GM23338 (cell line): ENCODE data around the gene TAGAP. TPM values are rescaled to one million over a fixed set of nuclear protein-coding genes. Genes with fewer than 3 reads are reported as not detected.

ENCODE experiments used
- ATAC-seq: fragments of 200-7000 bp; cut with Tn5 transposase; 3 replicates; pipeline ENCODE4 v1.9.1; 2020
- DNase-seq: peaks from one replicate; pipeline ENCODE4 v3.0.0-alpha.2; 2015; ENCODE audit warnings: low spot score
- H2AFZ ChIP-seq: fragments of 200-600 bp; sonication (generic); 2 replicates; pipeline ENCODE4 v1.8.0; 2016; ENCODE audit warnings: antibody characterized with exemption, mild to moderate bottlenecking, moderate library complexity
- H3F3A ChIP-seq: fragments of 200-600 bp; sonication (generic); replicated peaks from 2 replicates; pipeline ENCODE4 v1.8.0; 2017; ENCODE audit warnings: antibody characterized with exemption, mixed run types, low read depth
- H3K27ac ChIP-seq: fragments of 200-600 bp; sonication (generic); 2 replicates; pipeline ENCODE4 v1.6.1; 2016; ENCODE audit warnings: low read depth
- H3K27me3 ChIP-seq: fragments of 200-600 bp; sonication (generic); 2 replicates; pipeline ENCODE4 v1.8.0; 2016; ENCODE audit warnings: mild to moderate bottlenecking, mixed run types, moderate library complexity; ENCODE audit not compliant: insufficient read depth
- H3K36me3 ChIP-seq: fragments of 200-600 bp; sonication (generic); 2 replicates; pipeline ENCODE4 v1.8.0; 2016; ENCODE audit warnings: mild to moderate bottlenecking; ENCODE audit not compliant: insufficient read depth
- H3K4me1 ChIP-seq: fragments of 200-600 bp; sonication (generic); 2 replicates; pipeline ENCODE4 v1.8.0; 2016; ENCODE audit warnings: mild to moderate bottlenecking, moderate library complexity; ENCODE audit not compliant: insufficient read depth
- H3K4me2 ChIP-seq: fragments of 200-600 bp; sonication (generic); 2 replicates; pipeline ENCODE4 v1.7.1; 2017; ENCODE audit warnings: mixed run types
- H3K4me3 ChIP-seq: fragments of 200-600 bp; sonication (generic); 2 replicates; pipeline ENCODE4 v1.6.1; 2016; ENCODE audit warnings: mixed run types
- H3K79me2 ChIP-seq: fragments of 200-600 bp; sonication (generic); replicated peaks from 2 replicates; pipeline ENCODE4 v1.8.0; 2017; ENCODE audit warnings: mild to moderate bottlenecking; ENCODE audit not compliant: insufficient read depth
- H3K9me2 ChIP-seq: fragments of 200-600 bp; sonication (generic); 2 replicates; pipeline ENCODE4 v1.8.0; 2017; ENCODE audit not compliant: insufficient read depth
- H4K20me1 ChIP-seq: fragments of 200-600 bp; sonication (generic); replicated peaks from 2 replicates; pipeline ENCODE4 v1.8.0; 2017; ENCODE audit warnings: mild to moderate bottlenecking; ENCODE audit not compliant: insufficient read depth
- H3K27ac Mint-ChIP-seq: 2 replicates; pipeline ENCODE4 v1.8.0; 2020; ENCODE audit warnings: inconsistent platforms, mild to moderate bottlenecking, moderate library complexity, mixed read lengths
- H3K27me3 Mint-ChIP-seq: 3 replicates; pipeline ENCODE4 v1.8.0; 2022; ENCODE audit warnings: low read depth, mild to moderate bottlenecking, moderate library complexity, mixed read lengths, inconsistent platforms; ENCODE audit not compliant: insufficient read depth, poor library complexity
- H3K36me3 Mint-ChIP-seq: 3 replicates; pipeline ENCODE4 v1.8.0; 2021; ENCODE audit warnings: low read depth, mild to moderate bottlenecking, inconsistent platforms, moderate library complexity, mixed read lengths
- H3K4me1 Mint-ChIP-seq: 3 replicates; pipeline ENCODE4 v1.8.0; 2020; ENCODE audit warnings: mild to moderate bottlenecking, inconsistent platforms, mixed read lengths
- H3K4me3 Mint-ChIP-seq: 3 replicates; pipeline ENCODE4 v1.8.0; 2021; ENCODE audit warnings: moderate library complexity, mild to moderate bottlenecking, inconsistent platforms, mixed read lengths
- H3K9me3 Mint-ChIP-seq: 3 replicates; pipeline ENCODE4 v1.8.0; 2020; ENCODE audit warnings: moderate library complexity, mild to moderate bottlenecking, inconsistent platforms, mixed read lengths
- CREB1 ChIP-seq: fragments of 250-450 bp; sonication (Bioruptor Pico); IDR thresholded peaks from 2 replicates; pipeline ENCODE4 v1.5.0; 2020; ENCODE audit warnings: low read depth, mild to moderate bottlenecking, moderate library complexity
- CTCF ChIP-seq, 2 experiments: fragments of 200-600 bp in 1 of 2; sonication (generic) in 1 of 2; conservative IDR thresholded peaks; 2 replicates each; pipeline versions ENCODE4 v1.5.1 to v1.6.1; 2016 to 2017; ENCODE audit warnings: antibody characterized with exemption in 2 of 2, low read depth in 2 of 2, mild to moderate bottlenecking in 2 of 2, moderate library complexity in 1 of 2
- ETS1 ChIP-seq: IDR thresholded peaks from 2 replicates; pipeline ENCODE4 v1.6.1; 2016; ENCODE audit warnings: antibody characterized with exemption
- EZH2 ChIP-seq: fragments of 200-600 bp; sonication (generic); IDR thresholded peaks from one replicate; pipeline ENCODE4 v1.8.0; 2017; ENCODE audit warnings: antibody characterized with exemption, mild to moderate bottlenecking, low read depth; ENCODE audit not compliant: unreplicated experiment
- JUNB ChIP-seq: IDR thresholded peaks from one replicate; pipeline ENCODE4 v1.6.1; 2016; ENCODE audit warnings: antibody characterized with exemption; ENCODE audit not compliant: unreplicated experiment
- NANOG ChIP-seq: IDR thresholded peaks from 2 replicates; pipeline ENCODE4 v1.6.1; 2016; ENCODE audit warnings: antibody characterized with exemption, borderline replicate concordance
- STAT1 ChIP-seq: IDR thresholded peaks from one replicate; pipeline ENCODE4 v1.6.1; 2016; ENCODE audit warnings: antibody characterized with exemption; ENCODE audit not compliant: unreplicated experiment
- ZNF114 ChIP-seq: fragments of 250-450 bp; sonication (Bioruptor Pico); IDR thresholded peaks from 2 replicates; pipeline ENCODE4 v1.5.0; 2020; ENCODE audit warnings: mild to moderate bottlenecking, moderate library complexity
- polyA plus RNA-seq: library from polyadenylated mRNA; unstranded; fragments of >200 nt; fragmentation: Nextera tagmentation; extraction: Ambion mirVana; gene quantifications from 2 replicates; pipeline ENCODE4 v1.2.1, GENCODE V29; 2016
- total RNA-seq: library from RNA; depleted of rRNA; stranded (reverse); fragments of >200 nt; shearing (Covaris generic); gene quantifications from 2 replicates; pipeline ENCODE4 v1.2.3, GENCODE V29; 2014
- TF ChIP-seq, protein P1 (sequence below): fragments of 250-450 bp; sonication (Bioruptor Pico); IDR thresholded peaks from 2 replicates; pipeline ENCODE4 v1.5.0; 2020; ENCODE audit warnings: mild to moderate bottlenecking, moderate library complexity
- TF ChIP-seq, protein P2 (sequence below): IDR thresholded peaks from one replicate; pipeline ENCODE4 v1.6.1; 2018; ENCODE audit warnings: antibody characterized with exemption; ENCODE audit not compliant: unreplicated experiment

TAGAP gene
- total and polyA plus RNA-seq, 2 experiments from 2014 or later = not detected

GRCh38 chr6:159089909-159090308, 45.1 kb upstream of the TAGAP start (continued):
- no peak for TF ChIP-seq ETS1

GRCh38 chr6:159089443-159089842, 44.7 kb upstream of the TAGAP start:
- Mint-ChIP-seq H3K27me3 (peaks cover 10% of the 10 kb centered on the region), H3K9me3 (no peaks in the 10 kb centered on the region), H3K36me3 (no peaks in the 10 kb centered on the region), H3K4me3 (no peak overlapping the region), H3K27ac (no peak overlapping the region), H3K4me1 (peaks cover 4% of the 10 kb centered on the region)
- Histone ChIP-seq H3K79me2 (no peaks in the 10 kb centered on the region), H3K9me2 (no peaks in the 10 kb centered on the region), H3K36me3 (no peaks in the 10 kb centered on the region), H4K20me1 (no peaks in the 10 kb centered on the region), H3K27ac (no peak overlapping the region), H3K4me2 (no peak overlapping the region), H3K4me3 (no peak overlapping the region), H2AFZ (no peak overlapping the region), H3F3A (no peaks in the 10 kb centered on the region), H3K4me1 (no peaks in the 10 kb centered on the region), H3K27me3 (no peaks in the 10 kb centered on the region)
- ATAC-seq (no peak), DNase-seq (no peak)
- TF ChIP-seq CREB1 (no peak), JUNB (no peak), EZH2 (no peak), CTCF (conservative IDR thresholded peaks at IDR 0.05; ENCODE audit: low read depth in 2 of 2) (no peak), ZNF114 (CRISPR knock-in tag) (no peak), NANOG (no peak), ETS1 (no peak), STAT1 (no peak)
- TF ChIP-seq, protein P1, sequence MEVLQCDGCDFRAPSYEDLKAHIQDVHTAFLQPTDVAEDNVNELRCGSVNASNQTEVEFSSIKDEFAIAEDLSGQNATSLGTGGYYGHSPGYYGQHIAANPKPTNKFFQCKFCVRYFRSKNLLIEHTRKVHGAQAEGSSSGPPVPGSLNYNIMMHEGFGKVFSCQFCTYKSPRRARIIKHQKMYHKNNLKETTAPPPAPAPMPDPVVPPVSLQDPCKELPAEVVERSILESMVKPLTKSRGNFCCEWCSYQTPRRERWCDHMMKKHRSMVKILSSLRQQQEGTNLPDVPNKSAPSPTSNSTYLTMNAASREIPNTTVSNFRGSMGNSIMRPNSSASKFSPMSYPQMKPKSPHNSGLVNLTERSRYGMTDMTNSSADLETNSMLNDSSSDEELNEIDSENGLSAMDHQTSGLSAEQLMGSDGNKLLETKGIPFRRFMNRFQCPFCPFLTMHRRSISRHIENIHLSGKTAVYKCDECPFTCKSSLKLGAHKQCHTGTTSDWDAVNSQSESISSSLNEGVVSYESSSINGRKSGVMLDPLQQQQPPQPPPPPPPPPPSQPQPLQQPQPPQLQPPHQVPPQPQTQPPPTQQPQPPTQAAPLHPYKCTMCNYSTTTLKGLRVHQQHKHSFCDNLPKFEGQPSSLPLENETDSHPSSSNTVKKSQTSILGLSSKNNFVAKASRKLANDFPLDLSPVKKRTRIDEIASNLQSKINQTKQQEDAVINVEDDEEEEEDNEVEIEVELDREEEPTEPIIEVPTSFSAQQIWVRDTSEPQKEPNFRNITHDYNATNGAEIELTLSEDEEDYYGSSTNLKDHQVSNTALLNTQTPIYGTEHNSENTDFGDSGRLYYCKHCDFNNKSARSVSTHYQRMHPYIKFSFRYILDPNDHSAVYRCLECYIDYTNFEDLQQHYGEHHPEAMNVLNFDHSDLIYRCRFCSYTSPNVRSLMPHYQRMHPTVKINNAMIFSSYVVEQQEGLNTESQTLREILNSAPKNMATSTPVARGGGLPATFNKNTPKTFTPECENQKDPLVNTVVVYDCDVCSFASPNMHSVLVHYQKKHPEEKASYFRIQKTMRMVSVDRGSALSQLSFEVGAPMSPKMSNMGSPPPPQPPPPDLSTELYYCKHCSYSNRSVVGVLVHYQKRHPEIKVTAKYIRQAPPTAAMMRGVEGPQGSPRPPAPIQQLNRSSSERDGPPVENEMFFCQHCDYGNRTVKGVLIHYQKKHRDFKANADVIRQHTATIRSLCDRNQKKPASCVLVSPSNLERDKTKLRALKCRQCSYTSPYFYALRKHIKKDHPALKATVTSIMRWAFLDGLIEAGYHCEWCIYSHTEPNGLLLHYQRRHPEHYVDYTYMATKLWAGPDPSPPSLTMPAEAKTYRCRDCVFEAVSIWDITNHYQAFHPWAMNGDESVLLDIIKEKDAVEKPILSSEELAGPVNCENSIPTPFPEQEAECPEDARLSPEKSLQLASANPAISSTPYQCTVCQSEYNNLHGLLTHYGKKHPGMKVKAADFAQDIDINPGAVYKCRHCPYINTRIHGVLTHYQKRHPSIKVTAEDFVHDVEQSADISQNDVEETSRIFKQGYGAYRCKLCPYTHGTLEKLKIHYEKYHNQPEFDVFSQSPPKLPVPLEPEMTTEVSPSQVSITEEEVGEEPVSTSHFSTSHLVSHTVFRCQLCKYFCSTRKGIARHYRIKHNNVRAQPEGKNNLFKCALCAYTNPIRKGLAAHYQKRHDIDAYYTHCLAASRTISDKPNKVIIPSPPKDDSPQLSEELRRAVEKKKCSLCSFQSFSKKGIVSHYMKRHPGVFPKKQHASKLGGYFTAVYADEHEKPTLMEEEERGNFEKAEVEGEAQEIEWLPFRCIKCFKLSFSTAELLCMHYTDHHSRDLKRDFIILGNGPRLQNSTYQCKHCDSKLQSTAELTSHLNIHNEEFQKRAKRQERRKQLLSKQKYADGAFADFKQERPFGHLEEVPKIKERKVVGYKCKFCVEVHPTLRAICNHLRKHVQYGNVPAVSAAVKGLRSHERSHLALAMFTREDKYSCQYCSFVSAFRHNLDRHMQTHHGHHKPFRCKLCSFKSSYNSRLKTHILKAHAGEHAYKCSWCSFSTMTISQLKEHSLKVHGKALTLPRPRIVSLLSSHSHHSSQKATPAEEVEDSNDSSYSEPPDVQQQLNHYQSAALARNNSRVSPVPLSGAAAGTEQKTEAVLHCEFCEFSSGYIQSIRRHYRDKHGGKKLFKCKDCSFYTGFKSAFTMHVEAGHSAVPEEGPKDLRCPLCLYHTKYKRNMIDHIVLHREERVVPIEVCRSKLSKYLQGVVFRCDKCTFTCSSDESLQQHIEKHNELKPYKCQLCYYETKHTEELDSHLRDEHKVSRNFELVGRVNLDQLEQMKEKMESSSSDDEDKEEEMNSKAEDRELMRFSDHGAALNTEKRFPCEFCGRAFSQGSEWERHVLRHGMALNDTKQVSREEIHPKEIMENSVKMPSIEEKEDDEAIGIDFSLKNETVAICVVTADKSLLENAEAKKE (CRISPR knock-in tag) = no peak
- TF ChIP-seq, protein P2, sequence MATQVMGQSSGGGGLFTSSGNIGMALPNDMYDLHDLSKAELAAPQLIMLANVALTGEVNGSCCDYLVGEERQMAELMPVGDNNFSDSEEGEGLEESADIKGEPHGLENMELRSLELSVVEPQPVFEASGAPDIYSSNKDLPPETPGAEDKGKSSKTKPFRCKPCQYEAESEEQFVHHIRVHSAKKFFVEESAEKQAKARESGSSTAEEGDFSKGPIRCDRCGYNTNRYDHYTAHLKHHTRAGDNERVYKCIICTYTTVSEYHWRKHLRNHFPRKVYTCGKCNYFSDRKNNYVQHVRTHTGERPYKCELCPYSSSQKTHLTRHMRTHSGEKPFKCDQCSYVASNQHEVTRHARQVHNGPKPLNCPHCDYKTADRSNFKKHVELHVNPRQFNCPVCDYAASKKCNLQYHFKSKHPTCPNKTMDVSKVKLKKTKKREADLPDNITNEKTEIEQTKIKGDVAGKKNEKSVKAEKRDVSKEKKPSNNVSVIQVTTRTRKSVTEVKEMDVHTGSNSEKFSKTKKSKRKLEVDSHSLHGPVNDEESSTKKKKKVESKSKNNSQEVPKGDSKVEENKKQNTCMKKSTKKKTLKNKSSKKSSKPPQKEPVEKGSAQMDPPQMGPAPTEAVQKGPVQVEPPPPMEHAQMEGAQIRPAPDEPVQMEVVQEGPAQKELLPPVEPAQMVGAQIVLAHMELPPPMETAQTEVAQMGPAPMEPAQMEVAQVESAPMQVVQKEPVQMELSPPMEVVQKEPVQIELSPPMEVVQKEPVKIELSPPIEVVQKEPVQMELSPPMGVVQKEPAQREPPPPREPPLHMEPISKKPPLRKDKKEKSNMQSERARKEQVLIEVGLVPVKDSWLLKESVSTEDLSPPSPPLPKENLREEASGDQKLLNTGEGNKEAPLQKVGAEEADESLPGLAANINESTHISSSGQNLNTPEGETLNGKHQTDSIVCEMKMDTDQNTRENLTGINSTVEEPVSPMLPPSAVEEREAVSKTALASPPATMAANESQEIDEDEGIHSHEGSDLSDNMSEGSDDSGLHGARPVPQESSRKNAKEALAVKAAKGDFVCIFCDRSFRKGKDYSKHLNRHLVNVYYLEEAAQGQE = no peak
